ENCODE data around the gene KCTD18.

KCTD18 gene

GRCh38 chr2:200442471-200442870, 67.4 kb downstream of the KCTD18 start:
- Histone ChIP-seq H3K9ac (ENCODE audit: low read depth, low read length) (no peak overlapping the region), H3K4me3 (ENCODE audit: low read length) (no peak overlapping the region), H3K27me3 (ENCODE audit: insufficient read depth, low read length) (no peaks in the 10 kb centered on the region), H3K9me3 (ENCODE audit: insufficient read depth, low read depth, low read length) (no peaks in the 10 kb centered on the region), H3K27ac (ENCODE audit: low read length) (no peak overlapping the region), H3K36me3 (ENCODE audit: insufficient read depth, low read depth, low read length) (peaks cover 85% of the 10 kb centered on the region), H3K4me1 (ENCODE audit: insufficient read depth, low read length) (no peaks in the 10 kb centered on the region)

- no peak overlapping the region for H3K9ac ChIP-seq (ENCODE audit: low read depth, low read length)
- H3K36me3 ChIP-seq (ENCODE audit: insufficient read depth, low read depth, low read length) = peaks cover 89% of the 10 kb centered on the region
- no peaks in the 10 kb centered on the region for H3K4me1 ChIP-seq (ENCODE audit: insufficient read depth, low read length)
- no peaks in the 10 kb centered on the region for H3K9me3 ChIP-seq (ENCODE audit: insufficient read depth, low read depth, low read length)
- no peak overlapping the region for H3K27ac ChIP-seq (ENCODE audit: low read length)
- H3K27me3 ChIP-seq (ENCODE audit: insufficient read depth, low read length) = no peaks in the 10 kb centered on the region
- H3K4me3 ChIP-seq (ENCODE audit: low read length) = no peak overlapping the region
Measured at GRCh38 chr2:200439981-200440380, 69.9 kb downstream of the KCTD18 start.
